HepG2 (cell line): ENCODE measurements around the gene SDR42E2. TPM values are rescaled to one million over a fixed set of nuclear protein-coding genes. Genes with fewer than 3 reads are reported as not detected.

Source experiments
- ARNTL ChIP-seq: sonication (generic); formaldehyde crosslinking; IDR thresholded peaks from 2 replicates; pipeline ENCODE4 v1.4.0; 2020; ENCODE audit warnings: mild to moderate bottlenecking, missing genetic modification reagents
- BHLHE40 ChIP-seq: IDR thresholded peaks from 2 replicates; pipeline ENCODE4 v1.6.1; 2011; ENCODE audit warnings: low read length, improper control_type of control experiment
- ETV6 ChIP-seq: sonication (generic); formaldehyde crosslinking; conservative IDR thresholded peaks from 2 replicates; pipeline ENCODE4 v1.4.0; 2020; ENCODE audit warnings: missing genetic modification reagents
- HIVEP1 ChIP-seq: sonication (generic); formaldehyde crosslinking; IDR thresholded peaks from 2 replicates; pipeline ENCODE4 v1.4.0; 2020; ENCODE audit warnings: mild to moderate bottlenecking, missing genetic modification reagents
- HOXA9 ChIP-seq: sonication (generic); formaldehyde crosslinking; IDR thresholded peaks from 2 replicates; pipeline ENCODE4 v1.8.1; 2022; ENCODE audit warnings: missing genetic modification reagents, mild to moderate bottlenecking, moderate library complexity, borderline replicate concordance
- KLF15 ChIP-seq: sonication (generic); formaldehyde crosslinking; IDR thresholded peaks from 2 replicates; pipeline ENCODE4 v1.8.1; 2023; ENCODE audit warnings: borderline replicate concordance, mild to moderate bottlenecking, inconsistent platforms, missing genetic modification reagents, mixed read lengths
- LCORL ChIP-seq, 2 experiments: fragments of 450-650 bp in 1 of 2; sonication (generic) in 1 of 2; formaldehyde crosslinking in 1 of 2; IDR thresholded peaks; 2 replicates each; pipeline versions ENCODE4 v1.5.0 to v1.6.1; 2017 to 2020; ENCODE audit warnings: antibody characterized with exemption in 1 of 2, missing genetic modification reagents in 1 of 2
- NPAS2 ChIP-seq: sonication (generic); formaldehyde crosslinking; IDR thresholded peaks from 2 replicates; pipeline ENCODE4 v1.8.0; 2022; ENCODE audit warnings: mild to moderate bottlenecking, missing genetic modification reagents, borderline replicate concordance
- PPARG ChIP-seq: conservative IDR thresholded peaks from 2 replicates; pipeline ENCODE4 v1.6.1; 2016; ENCODE audit warnings: missing biosample characterization, missing genetic modification reagents
- RBM39 ChIP-seq: fragments of 200-400 bp; formaldehyde crosslinking; IDR thresholded peaks from one replicate; pipeline ENCODE4 v1.6.1; 2018; ENCODE audit warnings: antibody characterized with exemption, mild to moderate bottlenecking, low read depth, low read length; ENCODE audit not compliant: poor library complexity, severe bottlenecking
- SNAPC5 ChIP-seq: sonication (generic); formaldehyde crosslinking; IDR thresholded peaks from 2 replicates; pipeline ENCODE4 v1.8.1; 2023; ENCODE audit warnings: mild to moderate bottlenecking, missing genetic modification reagents, borderline replicate concordance
- TFE3 ChIP-seq: IDR thresholded peaks from 2 replicates; pipeline ENCODE4 v1.6.1; 2016
- YY1 ChIP-seq: IDR thresholded peaks from 2 replicates; pipeline ENCODE4 v1.6.1; 2011; ENCODE audit warnings: low read length, low read depth, moderate library complexity, mild to moderate bottlenecking; ENCODE audit not compliant: insufficient read depth, insufficient replicate concordance
- ZNF354B ChIP-seq: sonication (generic); formaldehyde crosslinking; IDR thresholded peaks from 2 replicates; pipeline ENCODE4 v1.8.0; 2022; ENCODE audit warnings: mild to moderate bottlenecking, missing genetic modification reagents
- ZNF652 ChIP-seq: IDR thresholded peaks from 2 replicates; pipeline ENCODE4 v1.6.1; 2016; ENCODE audit warnings: low read depth, borderline replicate concordance
- ZNF709 ChIP-seq: sonication (generic); formaldehyde crosslinking; IDR thresholded peaks from 2 replicates; pipeline ENCODE4 v1.5.0; 2020; ENCODE audit warnings: mild to moderate bottlenecking, missing genetic modification reagents
- polyA plus RNA-seq, 8 experiments: library from polyadenylated mRNA; depleted of rRNA in 3 of 8; stranded (reverse) in 7 of 8; unstranded in 1 of 8; fragments of >200 nt; fragmentation: Illumina TruSeq in 4 of 8; extraction: Trizol in 4 of 8; gene quantifications; 2 replicates each; pipeline versions ENCODE4 v1.2.1 to v1.2.3, GENCODE V29; 2011 to 2016; ENCODE audit warnings: low read depth in 4 of 8, missing spikeins in 1 of 8, mixed read lengths in 1 of 8; ENCODE audit not compliant: insufficient read depth in 1 of 8
- total RNA-seq, 5 experiments: library from RNA; depleted of rRNA; stranded (reverse); fragments of >200 nt; fragmentation: Illumina TruSeq; extraction: Trizol; gene quantifications; 2 replicates each; pipeline ENCODE4 v1.2.3, GENCODE V29; 2016; ENCODE audit warnings: low read depth in 1 of 5
- TF ChIP-seq, protein P1 (sequence below): sonication (generic); formaldehyde crosslinking; IDR thresholded peaks from 2 replicates; pipeline ENCODE4 v1.4.0; 2020; ENCODE audit warnings: missing genetic modification reagents
- TF ChIP-seq, protein P2 (sequence below): sonication (generic); formaldehyde crosslinking; IDR thresholded peaks from 2 replicates; pipeline ENCODE4 v1.5.0; 2020; ENCODE audit warnings: missing genetic modification reagents, mild to moderate bottlenecking, borderline replicate concordance
- TF ChIP-seq, protein P3 (sequence below): sonication (generic); formaldehyde crosslinking; IDR thresholded peaks from 2 replicates; pipeline ENCODE4 v1.4.0; 2020; ENCODE audit warnings: missing genetic modification reagents, borderline replicate concordance
- TF ChIP-seq, protein P4 (sequence below): sonication (generic); formaldehyde crosslinking; IDR thresholded peaks from 2 replicates; pipeline ENCODE4 v1.4.0; 2020; ENCODE audit warnings: missing genetic modification reagents

SDR42E2 gene
- total and polyA plus RNA-seq, 2 of the 13 experiments (the other 11 are each of a cell fraction or from before 2014, with no cell fraction given), result 0.05 to 0.11 TPM

DNA sequence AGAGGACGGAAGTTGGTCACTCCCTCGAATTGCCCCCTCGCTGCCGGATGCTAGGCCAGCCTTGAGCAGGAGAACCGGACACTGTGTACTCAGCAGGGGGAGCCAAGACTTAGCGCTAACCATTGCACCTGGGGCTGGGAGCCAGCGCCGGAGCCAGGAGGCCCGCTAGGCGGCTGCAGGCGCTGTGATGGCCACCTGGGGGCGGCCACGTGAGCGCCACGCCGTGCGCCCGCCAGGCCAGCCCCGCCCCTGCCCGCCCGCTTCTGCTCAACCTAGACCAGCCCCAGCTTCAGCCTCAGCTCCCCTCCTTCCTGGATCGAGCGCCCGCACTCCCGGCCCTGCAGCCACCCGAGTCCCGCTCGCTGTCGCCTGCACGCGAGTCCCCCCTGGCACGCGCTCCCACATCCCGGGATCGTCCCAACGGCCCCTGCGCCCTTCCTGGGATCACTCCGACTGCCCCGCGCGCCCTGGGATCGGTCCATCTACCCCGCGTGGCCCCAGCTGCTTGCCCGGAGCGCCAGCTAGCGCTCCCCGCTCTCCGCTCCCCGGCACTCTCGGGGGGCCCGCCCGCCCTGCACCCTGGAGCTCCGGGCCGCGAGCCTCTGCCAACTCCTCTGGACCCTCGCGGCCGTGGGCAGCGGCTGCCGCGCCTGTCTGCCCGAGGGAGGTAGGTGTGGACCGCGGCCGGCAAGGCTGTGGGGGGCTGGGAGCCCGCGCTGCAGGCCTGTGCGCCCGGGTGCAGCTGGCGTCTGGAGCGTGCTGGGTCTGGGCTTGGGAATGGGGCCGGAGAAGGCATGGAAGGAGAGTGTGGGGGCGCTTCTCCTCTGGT is 43.9 kb downstream of the SDR42E2 start, which contains the start of gene EEF2K (continued):
- TF ChIP-seq ZNF652 (CRISPR knock-in tag) (no peak), SNAPC5 (CRISPR knock-in tag) (peak; percentile 95), HOXA9 (CRISPR knock-in tag) (0 out of 2 replicates have a peak, but pooled peaks have one; percentile 83), BHLHE40 (peak; percentile 92), ETV6 (CRISPR knock-in tag) (peak; percentile 84; the same call in 1 of the 2 replicates), ZNF709 (CRISPR knock-in tag) (peak; percentile 98; the same call in 1 of the 2 replicates), TFE3 (CRISPR knock-in tag) (peak; percentile 93), ZNF354B (CRISPR knock-in tag) (peak; percentile 88), PPARG (CRISPR knock-in tag) (peak; percentile 83), NPAS2 (CRISPR knock-in tag) (peak; percentile 50; the same call in 1 of the 2 replicates), HIVEP1 (CRISPR knock-in tag) (0 out of 2 replicates have a peak, but pooled peaks have one; percentile 14), ARNTL (CRISPR knock-in tag) (peak; percentile 98), LCORL (IDR thresholded peaks at IDR 0.05) (no peak), LCORL (CRISPR knock-in tag; IDR thresholded peaks at IDR 0.05) (peak; percentile 97), RBM39 (peak; percentile 34), KLF15 (CRISPR knock-in tag) (peak; percentile 15; the same call in 1 of the 2 replicates), YY1 (peak; percentile 89)
- TF ChIP-seq, protein P1, sequence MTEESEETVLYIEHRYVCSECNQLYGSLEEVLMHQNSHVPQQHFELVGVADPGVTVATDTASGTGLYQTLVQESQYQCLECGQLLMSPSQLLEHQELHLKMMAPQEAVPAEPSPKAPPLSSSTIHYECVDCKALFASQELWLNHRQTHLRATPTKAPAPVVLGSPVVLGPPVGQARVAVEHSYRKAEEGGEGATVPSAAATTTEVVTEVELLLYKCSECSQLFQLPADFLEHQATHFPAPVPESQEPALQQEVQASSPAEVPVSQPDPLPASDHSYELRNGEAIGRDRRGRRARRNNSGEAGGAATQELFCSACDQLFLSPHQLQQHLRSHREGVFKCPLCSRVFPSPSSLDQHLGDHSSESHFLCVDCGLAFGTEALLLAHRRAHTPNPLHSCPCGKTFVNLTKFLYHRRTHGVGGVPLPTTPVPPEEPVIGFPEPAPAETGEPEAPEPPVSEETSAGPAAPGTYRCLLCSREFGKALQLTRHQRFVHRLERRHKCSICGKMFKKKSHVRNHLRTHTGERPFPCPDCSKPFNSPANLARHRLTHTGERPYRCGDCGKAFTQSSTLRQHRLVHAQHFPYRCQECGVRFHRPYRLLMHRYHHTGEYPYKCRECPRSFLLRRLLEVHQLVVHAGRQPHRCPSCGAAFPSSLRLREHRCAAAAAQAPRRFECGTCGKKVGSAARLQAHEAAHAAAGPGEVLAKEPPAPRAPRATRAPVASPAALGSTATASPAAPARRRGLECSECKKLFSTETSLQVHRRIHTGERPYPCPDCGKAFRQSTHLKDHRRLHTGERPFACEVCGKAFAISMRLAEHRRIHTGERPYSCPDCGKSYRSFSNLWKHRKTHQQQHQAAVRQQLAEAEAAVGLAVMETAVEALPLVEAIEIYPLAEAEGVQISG (CRISPR knock-in tag), result peak; percentile 96
- TF ChIP-seq, protein P2, sequence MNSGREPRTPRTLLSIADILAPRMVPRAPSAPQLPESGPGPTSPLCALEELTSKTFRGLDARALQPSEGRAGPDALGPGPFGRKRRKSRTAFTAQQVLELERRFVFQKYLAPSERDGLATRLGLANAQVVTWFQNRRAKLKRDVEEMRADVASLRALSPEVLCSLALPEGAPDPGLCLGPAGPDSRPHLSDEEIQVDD (CRISPR knock-in tag), result peak; percentile 94
- TF ChIP-seq, protein P3, sequence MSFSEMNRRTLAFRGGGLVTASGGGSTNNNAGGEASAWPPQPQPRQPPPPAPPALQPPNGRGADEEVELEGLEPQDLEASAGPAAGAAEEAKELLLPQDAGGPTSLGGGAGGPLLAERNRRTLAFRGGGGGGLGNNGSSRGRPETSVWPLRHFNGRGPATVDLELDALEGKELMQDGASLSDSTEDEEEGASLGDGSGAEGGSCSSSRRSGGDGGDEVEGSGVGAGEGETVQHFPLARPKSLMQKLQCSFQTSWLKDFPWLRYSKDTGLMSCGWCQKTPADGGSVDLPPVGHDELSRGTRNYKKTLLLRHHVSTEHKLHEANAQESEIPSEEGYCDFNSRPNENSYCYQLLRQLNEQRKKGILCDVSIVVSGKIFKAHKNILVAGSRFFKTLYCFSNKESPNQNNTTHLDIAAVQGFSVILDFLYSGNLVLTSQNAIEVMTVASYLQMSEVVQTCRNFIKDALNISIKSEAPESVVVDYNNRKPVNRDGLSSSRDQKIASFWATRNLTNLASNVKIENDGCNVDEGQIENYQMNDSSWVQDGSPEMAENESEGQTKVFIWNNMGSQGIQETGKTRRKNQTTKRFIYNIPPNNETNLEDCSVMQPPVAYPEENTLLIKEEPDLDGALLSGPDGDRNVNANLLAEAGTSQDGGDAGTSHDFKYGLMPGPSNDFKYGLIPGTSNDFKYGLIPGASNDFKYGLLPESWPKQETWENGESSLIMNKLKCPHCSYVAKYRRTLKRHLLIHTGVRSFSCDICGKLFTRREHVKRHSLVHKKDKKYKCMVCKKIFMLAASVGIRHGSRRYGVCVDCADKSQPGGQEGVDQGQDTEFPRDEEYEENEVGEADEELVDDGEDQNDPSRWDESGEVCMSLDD (CRISPR knock-in tag), result no peak; the same call in 1 of the 2 replicates
- TF ChIP-seq, protein P4, sequence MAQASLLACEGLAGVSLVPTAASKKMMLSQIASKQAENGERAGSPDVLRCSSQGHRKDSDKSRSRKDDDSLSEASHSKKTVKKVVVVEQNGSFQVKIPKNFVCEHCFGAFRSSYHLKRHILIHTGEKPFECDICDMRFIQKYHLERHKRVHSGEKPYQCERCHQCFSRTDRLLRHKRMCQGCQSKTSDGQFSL, result peak; percentile 29; the same call in 1 of the 2 replicates
